ENCODE results near the gene PLK5.

PLK5 gene

DNA sequence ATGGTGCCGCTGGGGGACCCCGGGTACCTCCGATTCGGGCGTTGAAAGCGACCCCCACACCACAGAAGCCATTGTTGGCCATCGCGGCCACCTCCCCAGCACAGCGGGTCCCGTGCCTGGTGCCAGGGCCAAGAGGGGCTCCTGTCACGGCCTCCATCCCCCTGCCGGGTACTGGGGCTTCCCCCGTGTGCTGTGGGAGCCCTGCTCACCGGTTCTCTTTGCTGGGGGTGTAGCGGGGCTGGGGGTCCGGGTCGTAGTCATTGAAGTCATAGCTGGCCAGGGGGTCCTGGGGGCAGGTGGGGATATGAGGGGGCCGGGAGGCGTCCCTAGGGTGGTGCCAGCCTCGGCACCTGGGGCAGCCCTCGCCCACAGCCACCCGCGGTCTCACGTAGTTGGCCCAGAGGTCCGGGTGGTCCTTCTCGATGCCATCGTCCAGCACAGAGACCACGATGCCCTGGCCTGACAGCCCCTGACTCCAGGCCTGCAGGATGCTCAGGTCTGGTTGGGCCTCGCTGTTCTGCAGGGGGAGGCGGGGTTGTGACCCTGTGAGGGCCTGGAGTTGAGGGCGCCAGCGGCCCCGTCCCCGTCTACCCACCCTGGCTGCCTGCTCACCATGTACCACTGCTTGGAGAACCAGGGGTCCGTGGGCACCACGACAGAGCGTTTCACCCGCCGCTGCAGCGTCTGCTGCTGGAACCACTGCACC, 36.1 kb upstream of the PLK5 start:
- TF ChIP-seq, protein P1, sequence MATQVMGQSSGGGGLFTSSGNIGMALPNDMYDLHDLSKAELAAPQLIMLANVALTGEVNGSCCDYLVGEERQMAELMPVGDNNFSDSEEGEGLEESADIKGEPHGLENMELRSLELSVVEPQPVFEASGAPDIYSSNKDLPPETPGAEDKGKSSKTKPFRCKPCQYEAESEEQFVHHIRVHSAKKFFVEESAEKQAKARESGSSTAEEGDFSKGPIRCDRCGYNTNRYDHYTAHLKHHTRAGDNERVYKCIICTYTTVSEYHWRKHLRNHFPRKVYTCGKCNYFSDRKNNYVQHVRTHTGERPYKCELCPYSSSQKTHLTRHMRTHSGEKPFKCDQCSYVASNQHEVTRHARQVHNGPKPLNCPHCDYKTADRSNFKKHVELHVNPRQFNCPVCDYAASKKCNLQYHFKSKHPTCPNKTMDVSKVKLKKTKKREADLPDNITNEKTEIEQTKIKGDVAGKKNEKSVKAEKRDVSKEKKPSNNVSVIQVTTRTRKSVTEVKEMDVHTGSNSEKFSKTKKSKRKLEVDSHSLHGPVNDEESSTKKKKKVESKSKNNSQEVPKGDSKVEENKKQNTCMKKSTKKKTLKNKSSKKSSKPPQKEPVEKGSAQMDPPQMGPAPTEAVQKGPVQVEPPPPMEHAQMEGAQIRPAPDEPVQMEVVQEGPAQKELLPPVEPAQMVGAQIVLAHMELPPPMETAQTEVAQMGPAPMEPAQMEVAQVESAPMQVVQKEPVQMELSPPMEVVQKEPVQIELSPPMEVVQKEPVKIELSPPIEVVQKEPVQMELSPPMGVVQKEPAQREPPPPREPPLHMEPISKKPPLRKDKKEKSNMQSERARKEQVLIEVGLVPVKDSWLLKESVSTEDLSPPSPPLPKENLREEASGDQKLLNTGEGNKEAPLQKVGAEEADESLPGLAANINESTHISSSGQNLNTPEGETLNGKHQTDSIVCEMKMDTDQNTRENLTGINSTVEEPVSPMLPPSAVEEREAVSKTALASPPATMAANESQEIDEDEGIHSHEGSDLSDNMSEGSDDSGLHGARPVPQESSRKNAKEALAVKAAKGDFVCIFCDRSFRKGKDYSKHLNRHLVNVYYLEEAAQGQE (IDR thresholded peaks at IDR 0.05; ENCODE audit: low read depth), result no peak
- no peak for TF ChIP-seq CREB1 (IDR thresholded peaks at IDR 0.05; ENCODE audit: low read depth)
- TF ChIP-seq ZBTB7A (IDR thresholded peaks at IDR 0.05; ENCODE audit: low read depth), result no peak
- TF ChIP-seq, protein P2, sequence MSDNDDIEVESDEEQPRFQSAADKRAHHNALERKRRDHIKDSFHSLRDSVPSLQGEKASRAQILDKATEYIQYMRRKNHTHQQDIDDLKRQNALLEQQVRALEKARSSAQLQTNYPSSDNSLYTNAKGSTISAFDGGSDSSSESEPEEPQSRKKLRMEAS (IDR thresholded peaks at IDR 0.05), result no peak
- no peak for TF ChIP-seq TEAD4 (IDR thresholded peaks at IDR 0.05)
- no peak for TF ChIP-seq FOXM1 (IDR thresholded peaks at IDR 0.05; ENCODE audit: borderline replicate concordance, low read depth)
- no peak for TF ChIP-seq TCF12 (IDR thresholded peaks at IDR 0.05; ENCODE audit: low read depth)
- TF ChIP-seq, protein P3, sequence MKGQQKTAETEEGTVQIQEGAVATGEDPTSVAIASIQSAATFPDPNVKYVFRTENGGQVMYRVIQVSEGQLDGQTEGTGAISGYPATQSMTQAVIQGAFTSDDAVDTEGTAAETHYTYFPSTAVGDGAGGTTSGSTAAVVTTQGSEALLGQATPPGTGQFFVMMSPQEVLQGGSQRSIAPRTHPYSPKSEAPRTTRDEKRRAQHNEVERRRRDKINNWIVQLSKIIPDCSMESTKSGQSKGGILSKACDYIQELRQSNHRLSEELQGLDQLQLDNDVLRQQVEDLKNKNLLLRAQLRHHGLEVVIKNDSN (IDR thresholded peaks at IDR 0.05), result no peak
- TF ChIP-seq EGR1 (IDR thresholded peaks at IDR 0.05), result no peak
- no peak for TF ChIP-seq YY1 (IDR thresholded peaks at IDR 0.05; ENCODE audit: low read depth)
- TF ChIP-seq NFIC (IDR thresholded peaks at IDR 0.05), result no peak
- TF ChIP-seq CEBPB (IDR thresholded peaks at IDR 0.05), result no peak
- no peak for TF ChIP-seq TAF1 (IDR thresholded peaks at IDR 0.05; ENCODE audit: low read depth)
- TF ChIP-seq RAD21 (IDR thresholded peaks at IDR 0.05; ENCODE audit: low read depth), result no peak
- TF ChIP-seq EP300 (IDR thresholded peaks at IDR 0.05; ENCODE audit: borderline replicate concordance), result no peak

DNA sequence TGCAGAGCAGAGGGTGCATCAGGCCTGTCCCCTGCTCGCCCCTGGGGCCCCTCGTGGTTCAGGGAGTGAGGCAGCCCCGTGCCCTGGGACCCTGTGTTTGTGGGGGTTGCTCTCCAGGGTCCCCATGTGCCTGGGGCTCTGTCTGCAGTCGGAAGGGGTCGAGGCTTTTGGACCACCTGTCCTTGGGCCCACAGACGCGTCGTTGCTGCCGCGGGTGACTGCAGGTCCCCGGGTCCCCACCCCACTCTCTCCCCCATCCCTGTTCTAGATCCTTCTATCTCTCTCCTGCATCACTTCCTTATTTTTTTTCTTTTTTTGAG, 35.6 kb upstream of the PLK5 start:
- TF ChIP-seq, protein P2 (IDR thresholded peaks at IDR 0.05), result no peak
- no peak for TF ChIP-seq ZBTB7A (IDR thresholded peaks at IDR 0.05; ENCODE audit: low read depth)
- no peak for TF ChIP-seq FOXM1 (IDR thresholded peaks at IDR 0.05; ENCODE audit: borderline replicate concordance, low read depth)
- TF ChIP-seq NFIC (IDR thresholded peaks at IDR 0.05), result no peak
- no peak for TF ChIP-seq TCF12 (IDR thresholded peaks at IDR 0.05; ENCODE audit: low read depth)
- TF ChIP-seq, protein P1 (IDR thresholded peaks at IDR 0.05; ENCODE audit: low read depth), result no peak
- TF ChIP-seq RAD21 (IDR thresholded peaks at IDR 0.05; ENCODE audit: low read depth), result no peak
- TF ChIP-seq, protein P3 (IDR thresholded peaks at IDR 0.05), result no peak
- no peak for TF ChIP-seq EP300 (IDR thresholded peaks at IDR 0.05; ENCODE audit: borderline replicate concordance)
- TF ChIP-seq TEAD4 (IDR thresholded peaks at IDR 0.05), result no peak
- no peak for TF ChIP-seq YY1 (IDR thresholded peaks at IDR 0.05; ENCODE audit: low read depth)
- TF ChIP-seq EGR1 (IDR thresholded peaks at IDR 0.05), result no peak
- TF ChIP-seq TAF1 (IDR thresholded peaks at IDR 0.05; ENCODE audit: low read depth), result no peak

DNA sequence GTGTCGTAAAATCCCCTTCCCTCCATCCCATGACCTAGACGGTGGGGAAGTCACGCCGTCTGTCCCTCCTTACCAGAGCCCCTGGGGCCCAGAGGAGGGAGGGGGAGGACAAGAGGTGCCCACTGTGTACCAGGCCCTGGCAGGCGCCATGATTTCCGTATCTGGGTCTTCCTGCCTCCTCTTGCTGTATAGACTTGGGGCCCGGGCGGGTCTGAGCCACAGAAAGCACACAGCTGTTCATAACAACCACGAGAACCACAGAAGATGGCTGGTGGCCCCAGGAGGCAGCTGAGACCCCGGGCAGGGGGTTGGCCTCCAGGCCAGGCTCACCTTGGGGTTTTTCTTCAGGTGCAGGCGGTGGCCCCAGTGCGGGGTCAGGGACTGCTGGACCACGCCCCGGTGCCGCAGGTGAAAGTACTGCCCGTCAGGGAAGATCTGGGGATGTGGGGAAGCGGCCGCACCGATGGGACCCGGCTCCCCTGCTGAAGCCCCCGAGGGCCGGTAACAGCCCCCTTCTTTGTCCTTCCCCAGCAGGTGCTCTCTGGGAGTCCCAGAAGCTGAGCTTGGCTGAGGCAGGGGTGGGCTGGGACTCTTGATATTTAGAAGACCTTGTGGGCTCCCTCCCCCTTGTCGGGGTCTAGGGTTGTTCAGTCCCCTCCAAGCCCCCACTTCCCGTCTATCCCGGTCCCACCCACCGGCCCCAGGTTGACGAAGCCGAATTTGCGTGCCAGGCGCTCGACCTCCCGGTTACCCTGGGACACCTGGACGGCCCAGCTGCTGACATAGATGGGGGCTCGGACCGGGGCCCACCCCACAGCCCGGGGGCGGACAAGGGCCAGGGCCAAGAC, 34.2 kb upstream of the PLK5 start:
- TF ChIP-seq, protein P1 (IDR thresholded peaks at IDR 0.05; ENCODE audit: low read depth), result no peak
- TF ChIP-seq EGR1 (IDR thresholded peaks at IDR 0.05), result peak; percentile 62; the same call in 1 of the 2 replicates
- TF ChIP-seq ZBTB7A (IDR thresholded peaks at IDR 0.05; ENCODE audit: low read depth), result peak; percentile 68; the same call in 1 of the 2 replicates
- TF ChIP-seq TCF12 (IDR thresholded peaks at IDR 0.05; ENCODE audit: low read depth), result no peak
- TF ChIP-seq FOXM1 (IDR thresholded peaks at IDR 0.05; ENCODE audit: borderline replicate concordance, low read depth), result no peak
- TF ChIP-seq NFIC (IDR thresholded peaks at IDR 0.05), result no peak

Measured in Ishikawa (cell line).